NCI-H2227 (cell line): ENCODE data around the gene WDR74.
A peak's percentile ranks its signal among the peaks of the same experiment; 100 is the strongest.
"Not testable (repeated sequence)": the region's sequence is repeated elsewhere in the genome, so short reads cannot be mapped to it uniquely, and the experiment has no call there.

ENCODE experiments used
- DNase-seq: peaks from one replicate; lab custom pipeline; 2025; ENCODE audit not compliant: unreplicated experiment; lab: John Stamatoyannopoulos, UW

The WDR74 gene

DNA sequence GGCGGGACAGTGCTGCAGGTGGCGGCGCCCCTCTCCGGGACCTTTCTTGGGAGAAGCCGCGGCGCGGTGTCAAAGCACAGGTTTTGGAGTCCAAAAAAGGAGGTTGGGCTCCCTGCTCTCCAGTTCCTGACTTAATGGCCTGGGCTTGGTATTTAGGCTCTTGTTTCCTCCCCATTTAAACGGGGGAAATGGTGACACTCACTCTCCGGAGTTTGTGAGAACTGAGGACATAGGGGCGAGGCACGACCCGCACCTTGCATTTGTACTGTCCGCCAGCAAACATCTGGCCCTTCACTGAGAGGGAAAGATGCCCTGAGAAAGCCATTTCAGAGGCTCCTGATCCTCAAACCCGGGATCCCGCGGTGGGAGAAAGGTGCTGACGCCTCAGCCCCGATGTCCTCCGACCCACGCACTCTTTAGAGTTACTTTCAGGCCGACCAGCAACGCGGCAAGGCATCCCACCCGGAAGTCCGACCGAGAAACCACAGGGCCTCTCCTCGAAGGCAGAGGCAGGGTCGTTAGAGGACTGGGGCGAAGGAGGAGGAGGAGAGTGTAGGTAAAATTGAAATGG lies 2.9 kb upstream of the WDR74 start:
- peak; percentile 74 for DNase-seq

DNA sequence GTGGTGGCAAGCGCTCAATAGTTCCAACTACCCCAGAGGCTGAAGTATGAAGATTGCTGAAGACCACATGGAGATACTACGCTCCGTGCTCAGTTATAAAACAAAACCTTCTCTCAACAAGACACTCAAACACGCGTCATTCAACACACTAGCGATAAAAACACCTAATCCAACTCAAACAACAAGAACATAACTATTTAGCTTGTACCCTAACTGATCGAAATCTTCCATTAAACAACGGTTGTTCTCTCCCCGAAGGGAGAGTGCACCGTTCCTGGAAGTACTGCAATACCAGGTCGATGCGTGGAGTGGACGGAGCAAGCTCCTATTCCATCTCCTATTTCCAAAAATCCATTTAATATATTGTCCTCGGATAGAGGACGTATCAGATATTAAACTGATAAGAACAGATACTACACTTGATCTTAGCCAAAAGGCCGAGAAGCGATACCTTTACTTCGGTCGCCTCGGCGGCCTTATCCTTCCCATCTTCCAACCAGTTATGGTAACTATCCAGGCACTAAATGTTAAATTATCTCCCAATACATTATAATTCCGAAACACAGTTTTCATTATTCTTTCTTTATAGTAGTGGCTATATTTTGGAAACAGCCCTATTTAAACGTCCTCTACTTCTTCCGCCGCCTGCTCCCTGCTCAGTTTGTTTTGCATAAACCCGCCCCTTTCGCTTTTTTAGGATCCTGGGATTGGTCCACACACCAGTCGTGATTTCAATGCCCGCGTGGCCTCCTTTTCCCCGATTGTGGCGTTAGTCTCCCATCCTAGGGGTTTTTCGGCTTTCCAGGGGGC lies 2.2 kb upstream of the WDR74 start:
- DNase-seq = peak; percentile 97

DNA sequence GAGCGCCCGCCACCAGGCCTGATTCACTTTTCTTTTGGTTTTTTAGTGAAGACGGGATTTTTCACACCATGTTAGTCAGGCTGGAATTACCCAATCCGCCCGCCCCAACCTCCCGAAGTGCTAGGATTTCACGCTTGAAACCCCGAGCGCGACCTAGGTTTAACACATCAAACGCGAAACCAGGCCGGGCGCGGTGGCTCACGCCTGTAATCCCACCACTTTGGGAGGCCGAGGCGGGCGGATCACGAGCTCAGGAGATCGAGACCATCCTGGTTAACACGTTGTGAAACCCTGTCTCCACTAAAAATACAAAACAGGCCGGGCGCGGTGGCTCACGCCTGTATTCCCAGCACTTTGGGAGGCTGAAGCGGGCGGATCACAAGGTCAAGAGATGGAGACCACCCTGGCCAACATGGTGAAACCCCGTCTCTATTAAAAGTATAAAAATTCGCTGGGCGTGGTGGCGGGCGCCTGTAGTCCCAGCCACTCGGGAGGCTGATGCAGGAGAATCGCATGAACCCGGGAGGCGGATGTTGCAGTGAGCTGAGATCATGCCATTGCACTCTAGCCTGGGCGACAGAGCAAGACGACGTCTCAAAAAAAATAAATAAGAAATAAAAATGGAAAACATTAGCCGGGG lies 1.5 kb upstream of the WDR74 start:
- DNase-seq = peak; percentile 76

DNA sequence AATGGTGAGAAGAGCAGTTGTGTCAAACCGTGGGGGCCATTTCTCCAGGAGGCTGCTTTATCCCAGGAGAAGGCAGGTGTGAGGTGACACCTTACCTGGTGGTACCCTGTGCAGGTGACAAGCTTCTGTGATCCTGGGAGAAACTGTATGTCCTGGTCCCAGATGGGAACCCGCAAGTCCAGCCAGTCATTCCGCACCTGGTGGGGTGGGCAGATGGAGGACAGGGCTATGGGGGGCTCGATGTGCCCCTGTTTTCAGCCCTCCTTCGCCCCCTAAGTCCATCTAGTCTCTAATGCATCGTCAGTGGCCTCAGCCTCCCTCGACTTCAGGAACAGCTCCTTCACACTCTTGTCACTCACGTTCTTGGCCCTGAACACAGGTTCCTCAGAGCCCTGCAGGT lies 4.1 kb downstream of the WDR74 start:
- DNase-seq = no peak

DNA sequence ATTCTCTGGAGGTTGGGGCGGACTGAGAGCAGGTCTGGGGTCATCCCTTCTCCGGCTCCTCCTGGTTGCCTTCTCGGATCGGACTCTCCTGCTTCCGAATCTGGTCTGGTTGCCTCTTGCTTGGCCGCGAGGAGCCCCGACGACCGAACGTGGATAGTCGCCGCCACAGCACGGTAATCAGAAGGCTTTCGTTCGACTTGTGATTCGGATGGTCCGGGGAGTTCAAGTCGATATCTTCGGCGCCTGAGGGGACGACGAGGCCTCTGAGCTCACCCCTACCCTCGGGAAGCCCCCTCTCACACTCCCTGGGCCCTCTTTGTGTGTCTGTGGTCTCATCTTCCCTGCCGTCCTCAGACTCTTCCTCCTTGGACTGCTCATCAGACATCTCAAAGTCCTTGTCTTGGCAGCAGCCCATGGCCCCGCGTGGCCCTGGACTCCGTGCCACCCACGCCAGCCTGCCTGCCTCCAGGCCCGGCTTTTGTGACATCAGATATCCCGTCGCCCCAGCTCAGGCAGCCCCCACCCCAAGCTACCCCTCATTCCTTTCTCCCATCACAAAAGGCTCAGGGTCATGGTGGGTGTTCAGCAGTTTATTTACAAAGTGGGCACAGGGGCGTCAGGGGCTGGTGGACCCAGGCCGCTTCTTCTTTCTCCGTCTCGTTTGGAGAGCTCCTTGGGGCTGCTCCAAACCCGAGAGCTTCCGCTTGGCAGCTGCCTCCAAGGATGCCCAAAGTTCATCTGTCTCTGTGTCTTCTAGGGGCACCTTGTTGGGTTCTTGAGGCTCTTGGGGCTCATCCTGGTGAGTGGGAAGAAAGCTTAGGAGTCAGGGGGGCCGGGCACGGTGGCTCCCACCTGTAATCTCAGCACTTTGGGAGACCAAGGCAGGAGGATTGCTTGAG lies 6.8 kb downstream of the WDR74 start, which contains the start of gene TEX54:
TEX54 (minus strand) TSS at position 506 of the 899 bp plus-strand sequence.
- DNase-seq = peak; percentile 59

DNA sequence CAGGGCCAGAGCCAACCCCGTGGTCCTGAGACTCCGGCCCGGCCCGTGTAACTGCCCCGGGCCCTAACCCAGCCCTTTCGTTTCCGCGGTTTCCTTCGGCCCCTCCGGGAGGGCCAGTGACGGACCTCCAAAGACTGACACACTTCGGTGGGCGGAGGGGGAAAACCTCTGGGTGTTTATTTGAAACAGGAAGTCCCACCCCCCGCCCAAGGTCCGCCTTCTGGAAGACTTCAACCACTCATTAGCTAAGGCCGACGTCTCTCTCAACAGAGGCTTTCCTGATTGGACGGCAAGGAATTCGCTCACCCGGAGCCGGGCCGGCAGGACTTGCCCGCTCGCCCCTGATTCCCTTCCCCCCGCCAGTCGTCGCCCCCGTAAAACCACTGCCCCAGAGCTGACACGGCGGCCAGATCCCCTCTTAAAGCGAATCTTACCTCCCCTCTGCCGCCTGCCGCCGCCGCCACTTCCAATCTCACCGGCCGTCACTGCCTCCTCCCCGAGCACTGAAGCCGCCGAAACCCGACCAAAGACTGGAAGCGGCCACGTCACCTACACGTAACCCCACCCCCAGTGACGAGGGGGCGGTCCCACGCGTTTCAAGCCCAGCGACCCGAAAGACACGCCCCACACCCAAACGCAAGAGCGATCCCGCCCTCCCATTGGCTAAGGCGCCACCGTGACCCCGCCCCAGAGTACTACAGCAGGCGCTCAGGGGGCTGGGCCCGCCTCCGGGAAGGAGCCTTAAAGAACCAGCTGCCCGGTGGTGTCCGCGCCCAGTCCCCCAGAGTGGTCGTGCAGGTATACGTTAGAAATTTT lies 7.7 kb downstream of the WDR74 start, which contains the start of gene STX5:
STX5 (minus strand) TSS at position 532 of the 816 bp plus-strand sequence. CDS start 808 bp downstream, outside the sequence.
- DNase-seq = peak; percentile 99

DNA sequence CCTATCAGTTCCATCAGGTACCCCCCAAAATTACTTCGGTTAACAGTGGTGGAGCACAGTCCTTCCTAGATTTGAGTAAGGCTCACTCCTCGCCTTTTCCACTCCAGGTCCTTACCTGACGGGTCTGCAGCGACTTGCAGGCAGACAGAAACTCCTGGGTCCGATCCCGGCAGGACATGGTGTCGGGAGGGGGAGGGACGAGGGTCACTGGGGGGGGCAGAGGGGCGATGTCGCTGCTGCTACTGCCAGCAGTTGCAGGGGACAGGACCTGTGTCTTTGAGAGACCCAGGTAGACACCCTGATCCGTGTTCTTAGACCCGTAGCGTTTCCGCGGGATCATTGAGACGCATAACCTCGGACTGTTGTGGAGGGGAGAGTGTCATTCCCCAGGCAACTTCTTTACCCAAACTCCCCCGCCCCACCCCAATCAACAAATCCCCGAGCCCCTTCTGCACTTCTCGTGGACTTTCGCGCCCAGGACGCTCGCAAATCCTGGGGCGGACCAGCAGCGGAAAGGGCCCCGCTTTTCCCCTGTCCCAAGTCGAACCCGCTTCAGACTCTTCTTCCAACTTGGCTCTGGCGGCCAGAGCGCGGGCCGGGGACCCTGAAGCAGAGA lies 8.4 kb downstream of the WDR74 start:
- peak; percentile 84 for DNase-seq

DNA sequence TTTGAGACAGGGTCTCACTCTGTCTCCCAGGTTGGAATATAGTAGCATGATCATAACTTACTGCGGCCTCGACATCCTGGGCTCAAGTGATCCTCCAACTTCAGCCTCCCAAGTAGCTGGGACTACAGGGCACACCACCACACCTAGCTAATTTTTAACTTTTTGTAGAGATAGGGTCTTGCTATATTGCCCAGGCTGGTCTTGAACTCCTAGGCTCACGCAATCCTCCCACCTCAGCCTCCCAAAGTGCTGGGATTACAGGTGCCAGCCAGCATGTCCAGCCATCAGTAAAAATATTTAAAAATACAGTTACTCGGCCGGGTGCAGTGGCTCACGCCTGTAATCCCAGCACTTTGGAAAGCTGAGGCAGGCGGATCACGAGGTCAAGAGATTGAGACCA lies 11.3 kb downstream of the WDR74 start:
- not testable (repeated sequence) for DNase-seq

DNA sequence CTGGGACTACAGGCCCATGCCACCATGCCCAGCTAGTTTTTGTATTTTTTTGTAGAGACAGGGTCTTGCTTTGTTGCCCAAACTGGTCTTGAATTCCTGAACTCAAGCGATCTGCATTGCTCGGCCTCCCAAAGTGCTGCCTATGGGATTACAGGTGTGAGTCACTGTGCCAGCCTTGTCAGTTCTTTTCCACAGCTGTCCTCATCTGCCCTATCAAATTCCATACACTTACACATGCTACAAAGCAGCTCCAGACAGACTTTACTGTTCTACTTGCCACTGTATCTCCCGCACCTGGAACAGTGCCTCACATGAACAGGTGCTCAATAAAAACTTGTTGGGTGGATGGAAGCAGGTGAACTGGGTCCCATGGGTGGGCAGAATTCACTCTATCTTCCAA lies 15.7 kb downstream of the WDR74 start:
- no peak for DNase-seq

DNA sequence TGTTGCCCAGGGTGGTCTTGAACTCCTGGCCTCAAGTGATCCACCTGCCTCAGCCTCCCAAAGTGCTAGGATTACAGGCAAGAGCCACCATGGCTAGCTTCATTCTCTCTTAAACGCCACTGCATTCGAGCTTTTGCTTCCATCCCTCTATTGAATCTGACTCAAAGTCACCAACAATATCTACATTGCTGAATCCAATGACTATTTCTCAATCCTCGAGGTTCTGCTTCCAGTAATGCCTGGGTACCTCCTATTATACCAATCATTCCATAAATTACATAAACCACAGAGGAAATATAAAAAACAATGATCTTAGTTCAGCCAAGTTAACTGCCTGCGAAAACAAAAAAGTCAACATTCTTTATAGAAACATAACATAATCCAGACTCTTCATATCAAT lies 22.3 kb downstream of the WDR74 start:
- no peak for DNase-seq

DNA sequence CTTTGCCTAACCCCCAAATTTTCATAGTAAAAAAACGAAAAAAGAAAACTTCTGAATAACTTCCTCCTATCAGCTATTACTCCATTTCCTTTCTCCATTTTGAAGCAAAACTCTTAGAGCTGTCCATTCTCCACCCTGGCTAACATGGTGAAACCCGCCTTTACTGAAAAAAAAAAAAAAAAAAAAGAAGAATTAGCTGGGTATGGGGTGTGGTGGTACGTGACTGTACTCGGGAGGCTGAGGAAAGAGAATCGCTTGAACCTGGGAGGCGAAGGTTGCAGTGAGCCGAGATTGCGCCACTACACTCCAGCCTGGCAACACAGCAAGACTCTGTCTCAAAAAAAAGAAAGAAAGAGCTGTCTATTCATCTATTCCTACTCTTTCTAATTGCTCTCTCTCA lies 22.8 kb downstream of the WDR74 start:
- no peak for DNase-seq

DNA sequence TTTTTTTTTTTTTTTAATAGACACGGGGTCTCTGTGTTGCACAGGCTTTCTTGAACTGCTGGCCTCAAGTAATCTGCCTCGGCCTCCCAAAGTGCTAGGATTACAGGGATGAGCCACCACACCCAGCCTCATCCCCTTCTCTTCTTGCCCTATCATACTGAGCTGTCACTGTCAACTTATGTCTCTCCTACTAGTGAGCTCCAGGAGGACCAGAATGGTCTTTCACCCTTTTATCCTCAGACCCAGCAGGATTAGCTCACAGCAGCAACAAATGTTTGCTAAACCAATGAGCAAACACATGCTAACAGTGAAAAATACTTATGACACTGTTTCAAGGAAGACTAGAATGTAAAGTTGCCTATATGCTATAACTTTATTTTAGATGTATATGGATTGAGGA lies 27.7 kb downstream of the WDR74 start:
- DNase-seq = no peak

DNA sequence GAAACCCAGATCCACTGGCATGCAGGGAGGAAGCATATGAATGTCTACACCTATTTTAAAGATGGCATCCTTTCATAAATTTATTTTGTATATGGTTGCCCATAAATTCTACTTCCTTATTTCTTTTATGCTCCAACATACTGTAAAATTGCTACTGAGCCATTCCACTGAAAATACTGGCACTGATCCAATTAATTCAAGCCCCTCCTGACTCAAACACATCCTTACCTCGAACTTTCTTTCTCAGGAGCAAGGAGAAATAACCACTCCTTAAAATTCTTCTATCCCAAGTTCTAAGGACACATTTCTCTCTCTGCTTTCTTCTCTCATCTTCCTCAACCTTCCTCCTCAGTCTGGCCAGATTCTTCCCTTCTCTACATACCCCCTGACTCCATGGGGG lies 28.6 kb downstream of the WDR74 start:
- no peak for DNase-seq

DNA sequence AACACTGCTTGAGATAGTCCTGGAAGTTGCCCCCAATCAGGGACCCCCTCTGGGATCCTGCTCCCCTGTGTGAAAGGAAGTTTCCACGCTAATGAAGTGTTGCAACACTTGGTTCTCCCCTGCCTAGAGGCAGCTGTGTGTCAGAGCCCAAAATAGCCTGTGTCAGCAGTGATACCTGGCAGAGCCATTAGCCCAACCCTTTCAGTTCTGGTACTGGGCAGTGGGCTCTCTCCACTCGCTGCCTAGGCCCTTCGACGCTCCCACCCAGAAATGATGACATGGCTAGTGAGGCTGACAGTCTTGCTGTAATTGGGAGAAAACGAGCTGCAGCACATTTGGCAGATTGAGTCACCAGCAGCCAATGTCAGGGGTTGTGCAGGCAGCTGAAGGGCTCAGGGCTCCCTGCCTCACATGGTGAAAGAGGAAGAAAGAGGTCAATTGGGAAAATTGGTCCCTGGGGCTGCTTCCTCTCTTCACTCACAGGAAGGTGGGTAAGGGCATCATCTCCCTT lies 32.7 kb downstream of the WDR74 start:
- DNase-seq = no peak

DNA sequence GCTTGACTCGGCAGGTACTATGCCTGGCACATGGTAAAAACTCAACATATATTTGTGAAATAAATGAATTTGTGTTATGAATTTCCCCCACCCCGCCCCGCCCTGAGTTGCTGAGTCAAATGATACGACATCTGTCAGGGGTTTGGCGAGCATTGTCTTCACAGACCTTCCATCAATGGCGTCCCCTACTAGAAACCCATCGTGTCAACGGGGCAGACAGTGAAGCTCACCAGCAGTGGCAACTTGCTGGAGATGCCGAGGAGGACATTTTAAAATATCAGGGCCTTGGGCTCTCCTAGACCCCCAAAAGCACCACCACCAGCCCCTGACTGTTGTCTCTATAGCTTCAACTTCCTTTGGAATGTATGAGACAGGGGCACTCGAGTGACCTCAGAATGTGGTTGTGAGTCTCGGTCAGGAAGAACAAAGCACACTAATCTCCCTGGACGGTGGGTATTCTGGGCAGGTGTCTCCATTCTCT lies 33.4 kb downstream of the WDR74 start:
- DNase-seq = peak; percentile 59

DNA sequence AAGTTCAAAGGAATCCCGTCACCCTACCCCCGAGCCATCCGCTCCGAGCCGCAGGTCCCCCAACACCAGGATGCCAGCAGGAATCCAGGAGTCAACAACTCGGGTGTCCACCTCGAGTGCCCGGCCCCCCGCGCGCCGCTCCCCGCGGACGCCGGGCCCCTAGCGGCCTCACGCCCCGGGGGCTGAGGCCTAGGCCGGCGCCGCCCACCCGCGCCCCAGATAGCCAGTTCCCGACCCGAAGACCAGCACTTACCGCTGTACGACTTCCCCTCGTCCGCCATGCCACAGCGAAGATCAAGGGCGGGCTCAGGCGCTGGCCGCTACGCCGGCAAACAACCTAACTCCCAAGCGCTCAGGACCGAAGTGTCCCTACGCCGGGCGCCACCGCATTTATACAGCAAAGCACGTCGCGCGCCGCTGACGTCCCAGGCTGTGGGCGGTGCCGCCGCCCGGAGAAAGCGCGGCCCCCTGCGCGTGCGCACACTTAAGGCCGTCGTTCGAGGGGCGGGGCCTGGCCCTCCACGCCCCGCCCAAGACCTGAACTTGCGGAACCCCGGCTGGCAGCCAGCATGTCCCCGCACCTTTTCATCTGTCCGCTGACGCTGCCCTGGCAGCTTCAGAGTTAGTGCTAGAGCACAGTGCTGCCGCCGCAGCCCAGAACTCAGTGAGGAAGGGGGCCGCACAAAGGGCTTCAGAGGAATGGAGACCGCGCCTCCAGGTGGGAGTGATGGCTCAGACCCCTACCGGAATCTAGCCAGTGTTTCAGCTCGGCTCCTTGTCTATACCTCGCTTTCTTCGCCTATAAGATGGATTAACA lies 34.1 kb downstream of the WDR74 start, which contains the start of gene NXF1:
NXF1 (minus strand) TSS at position 365 of the 817 bp plus-strand sequence; CDS start at position 281, 84 bp downstream.
- peak; percentile 98 for DNase-seq

DNA sequence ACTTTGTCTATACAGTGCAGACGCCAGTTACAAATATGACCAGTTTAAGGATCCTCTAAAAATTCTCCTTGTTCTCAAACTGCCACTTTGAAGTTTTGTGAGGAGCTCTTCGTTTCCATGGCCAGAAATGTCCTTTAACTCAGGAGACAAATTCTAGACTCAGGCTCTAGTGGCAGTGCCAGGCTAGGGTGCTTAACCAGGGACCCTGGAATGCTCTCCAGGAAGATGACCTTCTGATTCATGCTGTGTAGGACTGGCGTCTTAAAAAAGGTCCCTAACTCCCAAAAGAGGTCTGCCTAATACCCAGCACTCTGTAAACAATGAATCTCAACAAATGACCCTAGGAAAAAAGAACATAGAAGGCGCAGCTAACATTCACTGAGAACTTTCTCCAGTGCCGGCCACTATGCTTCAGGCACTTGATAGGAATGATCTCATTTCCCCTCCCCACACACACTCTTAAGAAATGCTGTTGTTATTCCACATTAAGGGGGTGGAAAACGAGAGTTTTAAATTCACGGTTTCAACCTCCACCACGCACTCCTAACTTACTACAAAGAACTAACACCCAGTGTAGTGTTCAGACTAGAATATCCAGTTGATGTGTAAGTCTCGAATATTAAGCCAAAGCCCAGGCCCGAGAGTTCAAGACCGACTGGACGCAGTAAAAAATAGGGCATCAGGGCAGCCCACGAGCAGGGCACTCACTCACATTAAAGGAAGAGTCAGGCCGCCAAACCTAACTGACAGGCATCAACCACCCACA lies 34.9 kb downstream of the WDR74 start:
- no peak for DNase-seq

DNA sequence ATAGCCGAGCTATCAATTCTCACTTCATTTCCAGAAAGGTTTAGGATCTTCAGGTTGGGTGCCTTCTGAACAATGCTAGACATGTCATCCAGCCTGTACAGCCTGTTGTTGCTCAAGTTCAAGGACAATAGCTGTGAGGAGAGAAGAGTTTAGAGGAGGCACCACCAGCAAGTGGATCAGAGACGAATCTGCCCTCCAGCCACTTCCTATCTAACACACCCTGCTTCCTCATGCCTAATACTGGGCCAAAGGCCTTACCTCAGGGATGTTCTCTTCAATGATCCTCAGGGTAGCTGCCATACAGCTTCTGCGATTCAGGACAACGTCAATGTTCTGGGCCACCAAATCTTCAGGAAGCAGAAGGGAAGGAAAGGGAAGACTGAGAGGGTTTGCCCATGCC lies 38.3 kb downstream of the WDR74 start:
- no peak for DNase-seq
